IPS-20b (cell line): ENCODE results near the gene VPS35L.

Experiments
- H3K27ac ChIP-seq: one replicate; pipeline ENCODE4 v1.5.1; 2013; ENCODE audit warnings: low read length
- H3K27me3 ChIP-seq: 2 replicates; pipeline ENCODE4 v1.6.1; 2013; ENCODE audit warnings: mild to moderate bottlenecking, low read length, inconsistent platforms; ENCODE audit not compliant: insufficient read depth
- H3K36me3 ChIP-seq: 2 replicates; pipeline ENCODE4 v1.6.1; 2013; ENCODE audit warnings: low read depth, mild to moderate bottlenecking, inconsistent platforms, low read length, moderate library complexity; ENCODE audit not compliant: insufficient read depth
- H3K4me1 ChIP-seq: 2 replicates; pipeline ENCODE4 v1.6.1; 2013; ENCODE audit warnings: mild to moderate bottlenecking, control low read depth, inconsistent platforms, low read length, moderate library complexity; ENCODE audit not compliant: insufficient read depth
- H3K4me3 ChIP-seq: 2 replicates; pipeline ENCODE4 v1.5.1; 2013; ENCODE audit warnings: mild to moderate bottlenecking, low read length, inconsistent platforms
- H3K9ac ChIP-seq: 2 replicates; pipeline ENCODE4 v1.6.1; 2013; ENCODE audit warnings: low read depth, mild to moderate bottlenecking, inconsistent platforms, low read length, moderate library complexity
- H3K9me3 ChIP-seq: 2 replicates; pipeline ENCODE4 v1.6.1; 2013; ENCODE audit warnings: mild to moderate bottlenecking, low read depth, low read length, inconsistent platforms; ENCODE audit not compliant: insufficient read depth

VPS35L gene

GRCh38 chr16:19555186-19555937 is at the start of gene VPS35L:
TSS of gene VPS35L (plus strand) at chr16:19555703. CDS start at chr16:19555730, 27 bp downstream.
- Histone ChIP-seq H3K27me3 (no peaks in the 10 kb centered on the region), H3K4me3 (peak within 1 kb of the TSS; percentile 82), H3K9ac (peak within 1 kb of the TSS; percentile 98), H3K9me3 (no peaks in the 10 kb centered on the region), H3K27ac (peak within 1 kb of the TSS; percentile 94), H3K36me3 (peaks cover 23% of the 10 kb centered on the region), H3K4me1 (no peaks in the 10 kb centered on the region; the same call in 1 of the 2 replicates)

DNA sequence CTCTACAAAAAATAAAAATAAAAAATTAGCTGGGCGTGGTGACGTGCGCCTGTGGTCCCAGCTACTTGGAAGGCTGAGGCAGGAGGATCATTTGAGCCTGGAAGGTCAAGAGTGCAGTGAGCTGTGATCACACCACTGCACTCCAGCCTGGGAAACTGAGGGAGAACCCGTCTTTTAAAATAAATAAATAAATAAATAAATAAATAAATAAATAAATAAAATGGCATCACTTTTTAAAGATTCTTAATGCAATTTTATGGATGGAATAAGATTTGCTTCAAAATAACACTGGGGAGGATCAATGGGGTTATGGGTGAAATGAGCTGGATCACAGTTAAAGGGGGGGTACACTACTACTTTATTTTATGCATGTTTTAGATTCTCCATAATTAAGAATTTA is 48.5 kb upstream of the VPS35L start:
- Histone ChIP-seq H3K27me3 (no peaks in the 10 kb centered on the region), H3K27ac (no peak overlapping the region), H3K9me3 (no peaks in the 10 kb centered on the region), H3K4me1 (no peaks in the 10 kb centered on the region), H3K4me3 (no peak overlapping the region), H3K36me3 (peaks cover 91% of the 10 kb centered on the region), H3K9ac (no peak overlapping the region)

GRCh38 chr16:19507867-19508266 is 47.6 kb upstream of the VPS35L start:
- Histone ChIP-seq H3K27ac (no peak overlapping the region), H3K36me3 (peaks cover 91% of the 10 kb centered on the region), H3K9ac (no peak overlapping the region), H3K27me3 (no peaks in the 10 kb centered on the region), H3K4me1 (no peaks in the 10 kb centered on the region), H3K9me3 (no peaks in the 10 kb centered on the region), H3K4me3 (no peak overlapping the region)

- Histone ChIP-seq H3K27ac (no peak overlapping the region), H3K36me3 (peaks cover 90% of the 10 kb centered on the region), H3K27me3 (no peaks in the 10 kb centered on the region)
These were observed 43.2 kb upstream of the VPS35L start for GRCh38 chr16:19512297-19512696.

GRCh38 chr16:19513377-19514053 is 42.0 kb upstream of the VPS35L start:
- Histone ChIP-seq H3K9ac (no peak overlapping the region), H3K4me3 (no peak overlapping the region), H3K27me3 (no peaks in the 10 kb centered on the region), H3K27ac (no peak overlapping the region), H3K4me1 (no peaks in the 10 kb centered on the region), H3K36me3 (peaks cover 81% of the 10 kb centered on the region), H3K9me3 (no peaks in the 10 kb centered on the region)

More at GRCh38 chr16:19512297-19512696, 43.2 kb upstream of the VPS35L start:
- Histone ChIP-seq H3K4me1 (no peaks in the 10 kb centered on the region), H3K4me3 (no peak overlapping the region), H3K9ac (no peak overlapping the region), H3K9me3 (no peaks in the 10 kb centered on the region)

DNA sequence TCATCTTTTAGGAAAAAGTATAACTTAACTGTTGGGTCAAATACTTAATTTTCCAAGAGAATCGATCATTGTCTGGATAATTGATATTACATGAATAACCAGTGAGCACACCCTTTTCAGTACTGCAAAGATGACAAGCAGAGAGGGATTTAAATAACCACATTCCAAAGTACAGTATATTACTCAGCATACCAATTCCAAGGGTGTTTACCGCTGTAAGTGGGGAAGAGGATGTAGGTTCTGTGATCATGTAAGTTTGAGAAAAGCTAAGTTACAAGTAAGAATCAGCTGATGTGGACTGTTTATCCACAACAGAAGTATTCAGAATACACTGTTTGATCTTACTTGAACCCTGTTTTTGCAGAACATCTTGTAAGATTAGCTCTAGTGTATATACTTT is 39.7 kb upstream of the VPS35L start:
- Histone ChIP-seq H3K36me3 (peaks cover 60% of the 10 kb centered on the region), H3K27ac (no peak overlapping the region), H3K9ac (no peak overlapping the region), H3K27me3 (no peaks in the 10 kb centered on the region), H3K4me3 (no peak overlapping the region), H3K4me1 (0 out of 2 replicates have a peak, but pooled peaks cover 7% of the 10 kb centered on the region), H3K9me3 (no peaks in the 10 kb centered on the region)

DNA sequence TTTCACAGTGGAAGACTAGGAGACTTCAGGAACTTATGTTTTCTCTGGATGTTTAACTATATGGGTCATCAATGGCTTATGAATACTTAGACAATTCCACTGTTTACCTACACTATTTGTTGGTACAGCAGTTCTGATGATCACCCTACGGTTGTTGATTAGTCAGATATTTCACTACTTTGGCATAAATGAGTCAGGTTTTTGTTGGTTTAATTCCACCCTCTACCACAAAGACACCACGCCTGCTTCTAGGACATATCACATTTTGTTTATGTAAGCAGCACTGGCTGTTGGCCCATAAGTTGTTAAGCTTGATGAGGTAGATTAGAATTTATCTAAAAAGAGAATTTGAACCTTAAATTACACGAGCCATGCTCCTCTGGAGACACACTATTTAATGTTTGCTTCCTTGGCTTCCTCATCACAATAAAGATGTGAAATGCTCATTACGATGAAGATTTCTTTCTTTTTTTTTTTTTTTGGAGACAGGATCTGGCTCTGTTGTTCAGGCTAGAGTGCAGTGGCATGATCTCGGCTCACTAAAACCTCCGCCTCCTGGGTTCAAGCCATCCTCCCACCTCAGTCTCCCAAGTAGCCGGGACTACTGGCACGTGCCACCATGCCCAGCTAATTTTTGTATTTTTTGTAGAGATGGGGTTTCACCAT is 37.9 kb upstream of the VPS35L start:
- H3K36me3 ChIP-seq, result peaks cover 47% of the 10 kb centered on the region
- no peak overlapping the region for H3K9ac ChIP-seq
- peaks cover 12% of the 10 kb centered on the region for H3K4me1 ChIP-seq
- H3K27ac ChIP-seq, result no peak overlapping the region
- no peak overlapping the region for H3K4me3 ChIP-seq
- H3K9me3 ChIP-seq, result no peaks in the 10 kb centered on the region
- no peaks in the 10 kb centered on the region for H3K27me3 ChIP-seq

- Histone ChIP-seq H3K27me3 (no peaks in the 10 kb centered on the region), H3K9me3 (no peaks in the 10 kb centered on the region), H3K9ac (no peak overlapping the region), H3K36me3 (peaks cover 39% of the 10 kb centered on the region), H3K4me1 (peaks cover 19% of the 10 kb centered on the region), H3K27ac (no peak overlapping the region), H3K4me3 (no peak overlapping the region)
These were observed 37.1 kb upstream of the VPS35L start for GRCh38 chr16:19518388-19518787.

- peaks cover 16% of the 10 kb centered on the region for H3K36me3 ChIP-seq
These were observed 34.6 kb upstream of the VPS35L start for GRCh38 chr16:19520861-19521331.

DNA sequence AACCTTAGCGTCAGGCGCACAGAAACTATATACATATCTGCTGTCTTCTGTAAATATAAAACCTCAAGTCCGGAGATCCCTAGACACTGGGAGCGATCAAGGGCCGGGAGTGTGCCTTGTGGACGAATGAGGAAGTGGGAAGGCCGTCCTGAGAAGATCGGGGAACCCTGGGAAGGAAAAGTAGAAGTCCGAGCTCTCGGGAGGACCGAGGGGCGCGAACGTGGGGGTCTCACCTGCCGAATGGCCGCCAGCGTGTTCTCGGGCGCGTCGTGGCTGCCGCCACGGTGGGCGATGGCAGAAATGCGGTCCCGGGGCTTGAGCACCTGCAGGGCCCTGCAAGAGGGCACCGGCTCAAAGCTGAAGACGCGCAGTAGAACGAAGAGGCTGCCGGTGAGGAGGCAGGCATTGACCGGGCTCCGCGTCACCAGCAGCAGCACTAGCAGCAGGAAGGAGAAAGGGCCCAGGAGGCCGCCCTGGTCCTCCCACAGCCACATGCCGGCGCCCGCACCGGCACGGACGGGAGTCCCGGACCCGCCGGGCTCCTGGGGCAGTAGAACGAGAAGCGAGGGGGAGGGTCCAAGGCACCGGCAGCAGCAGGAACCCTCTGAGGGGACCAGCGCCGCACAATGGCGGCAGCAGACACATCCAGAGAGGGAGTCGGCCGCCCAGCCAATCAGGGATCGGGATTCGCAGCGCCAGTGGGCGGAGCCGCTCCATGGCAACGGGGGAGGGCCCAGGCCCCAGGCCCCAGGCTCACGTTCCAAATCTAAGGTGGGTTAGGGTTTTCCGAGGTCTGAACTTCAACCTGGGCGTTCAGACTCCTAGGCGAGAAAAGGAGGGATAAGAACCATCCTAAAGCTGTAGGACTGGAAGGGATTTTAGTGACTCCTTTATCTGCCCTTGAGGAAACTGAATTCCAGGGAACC is 33.8 kb upstream of the VPS35L start, which contains the start of gene GDE1:
GDE1 (minus strand) TSS at position 628 of the 926 bp plus-strand sequence; CDS start at position 494, 134 bp downstream.
- H3K4me3 ChIP-seq, result peak within 1 kb of the TSS; percentile 83
- peaks cover 24% of the 10 kb centered on the region for H3K4me1 ChIP-seq
- H3K27ac ChIP-seq, result peak within 1 kb of the TSS; percentile 22
- H3K9me3 ChIP-seq, result no peaks in the 10 kb centered on the region
- peak within 1 kb of the TSS; percentile 89 for H3K9ac ChIP-seq
- peaks cover 8% of the 10 kb centered on the region for H3K36me3 ChIP-seq
- H3K27me3 ChIP-seq, result no peaks in the 10 kb centered on the region

More at GRCh38 chr16:19520861-19521331, 34.6 kb upstream of the VPS35L start:
- H3K27me3 ChIP-seq, result no peaks in the 10 kb centered on the region
- H3K4me3 ChIP-seq, result peak overlapping the region; percentile 83
- H3K9ac ChIP-seq, result peak overlapping the region; percentile 89; the same call in 1 of the 2 replicates
- peaks cover 24% of the 10 kb centered on the region for H3K4me1 ChIP-seq
- no peak overlapping the region for H3K27ac ChIP-seq
- H3K9me3 ChIP-seq, result no peaks in the 10 kb centered on the region

DNA sequence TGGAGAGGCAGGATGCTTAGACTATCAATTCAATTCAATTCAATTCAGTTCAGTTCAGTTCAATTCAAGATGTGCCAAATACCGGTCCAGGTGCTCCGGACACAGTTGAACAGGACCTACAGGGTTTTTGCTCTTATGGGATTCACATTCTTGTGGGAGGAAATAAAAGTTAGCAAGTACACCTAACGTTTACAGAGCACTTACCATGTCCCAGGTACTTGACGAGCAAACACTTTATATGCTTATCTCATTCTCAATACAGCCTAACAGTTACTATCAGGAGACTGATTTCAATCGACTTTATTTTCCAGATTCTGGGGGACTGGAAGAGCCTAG is 33.1 kb upstream of the VPS35L start:
- H3K27ac ChIP-seq, result no peak overlapping the region

More for the DNA sequence above, 33.1 kb upstream of the VPS35L start:
- Histone ChIP-seq H3K9me3 (no peaks in the 10 kb centered on the region), H3K27me3 (no peaks in the 10 kb centered on the region), H3K4me1 (peaks cover 24% of the 10 kb centered on the region), H3K4me3 (peak overlapping the region; percentile 83), H3K36me3 (peaks cover 2% of the 10 kb centered on the region; the same call in 1 of the 2 replicates), H3K9ac (peak overlapping the region; percentile 37; the same call in 1 of the 2 replicates)
